H7 (cell line): ENCODE measurements around the gene MT1A. TPM values are rescaled to one million over a fixed set of nuclear protein-coding genes. Genes with fewer than 3 reads are reported as not detected.

Experiments
- DNase-seq: peaks from one replicate; pipeline ENCODE4 v3.0.0; 2012
- H3K27me3 ChIP-seq: 2 replicates; pipeline ENCODE4 v1.6.0; 2011; ENCODE audit warnings: mild to moderate bottlenecking, low read length; ENCODE audit not compliant: control insufficient read depth, insufficient read depth
- H3K36me3 ChIP-seq: replicated peaks from 2 replicates; pipeline ENCODE4 v1.5.1; 2011; ENCODE audit warnings: low read length; ENCODE audit not compliant: control insufficient read depth, insufficient read depth
- H3K4me3 ChIP-seq: 2 replicates; pipeline ENCODE4 v1.5.1; 2011; ENCODE audit warnings: low read depth, mild to moderate bottlenecking, control low read depth, low read length, moderate library complexity; ENCODE audit not compliant: insufficient read depth
- total RNA-seq: library from RNA; depleted of rRNA; stranded (reverse); fragments of >200 nt; shearing (Covaris generic); gene quantifications from 2 replicates; pipeline ENCODE4 v1.2.3, GENCODE V29; 2014

The MT1A gene
- total RNA-seq, 1 experiment from 2014 or later = 1.1 TPM

DNA sequence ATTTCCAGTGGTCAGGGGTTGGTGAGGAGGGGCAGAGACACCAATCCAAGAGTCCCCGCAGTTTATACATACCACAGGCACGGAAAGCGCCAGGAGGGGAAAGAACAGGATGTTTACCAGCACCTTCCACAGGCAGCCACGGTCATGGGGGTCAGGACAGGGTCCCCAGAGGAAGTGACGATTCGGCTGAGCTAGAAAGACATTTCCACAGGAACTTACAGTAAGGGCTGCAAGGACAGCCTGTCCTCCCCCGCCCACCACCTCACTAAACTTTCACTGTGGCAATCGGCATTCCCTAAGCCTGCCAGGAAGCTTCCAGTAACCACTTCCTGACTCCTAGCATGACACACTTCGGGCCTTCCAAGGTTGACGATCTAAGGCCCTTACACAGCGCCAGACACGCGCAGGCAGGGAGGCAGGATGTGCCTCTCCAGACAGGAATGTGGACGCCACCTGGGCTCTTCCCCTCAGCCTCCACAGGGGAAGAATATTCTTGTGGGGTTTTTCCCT, 31.3 kb upstream of the MT1A start:
- DNase-seq = no peak
- Histone ChIP-seq H3K27me3 (peaks cover 36% of the 10 kb centered on the region), H3K4me3 (no peak overlapping the region), H3K36me3 (no peaks in the 10 kb centered on the region)

DNA sequence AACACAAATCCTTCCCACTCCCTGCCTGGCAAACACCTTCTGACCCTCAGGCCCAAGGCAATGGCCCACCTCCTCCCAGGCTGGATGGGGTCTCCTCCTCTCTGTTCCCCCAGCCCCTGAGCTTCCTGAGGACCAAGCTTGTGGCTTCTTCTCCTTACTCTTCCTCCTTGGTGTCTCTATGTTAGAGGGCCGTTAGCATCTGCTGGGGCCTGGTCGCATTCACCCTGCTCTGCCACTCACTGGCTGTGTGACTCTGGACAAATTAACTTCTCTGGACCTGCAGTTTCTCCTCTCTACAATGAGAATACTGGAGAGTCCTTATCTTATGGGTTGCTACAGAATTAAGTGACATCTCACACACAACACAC, 30.8 kb upstream of the MT1A start:
- peaks cover 36% of the 10 kb centered on the region for H3K27me3 ChIP-seq
- no peak for DNase-seq
- H3K36me3 ChIP-seq = no peaks in the 10 kb centered on the region
- H3K4me3 ChIP-seq = no peak overlapping the region

DNA sequence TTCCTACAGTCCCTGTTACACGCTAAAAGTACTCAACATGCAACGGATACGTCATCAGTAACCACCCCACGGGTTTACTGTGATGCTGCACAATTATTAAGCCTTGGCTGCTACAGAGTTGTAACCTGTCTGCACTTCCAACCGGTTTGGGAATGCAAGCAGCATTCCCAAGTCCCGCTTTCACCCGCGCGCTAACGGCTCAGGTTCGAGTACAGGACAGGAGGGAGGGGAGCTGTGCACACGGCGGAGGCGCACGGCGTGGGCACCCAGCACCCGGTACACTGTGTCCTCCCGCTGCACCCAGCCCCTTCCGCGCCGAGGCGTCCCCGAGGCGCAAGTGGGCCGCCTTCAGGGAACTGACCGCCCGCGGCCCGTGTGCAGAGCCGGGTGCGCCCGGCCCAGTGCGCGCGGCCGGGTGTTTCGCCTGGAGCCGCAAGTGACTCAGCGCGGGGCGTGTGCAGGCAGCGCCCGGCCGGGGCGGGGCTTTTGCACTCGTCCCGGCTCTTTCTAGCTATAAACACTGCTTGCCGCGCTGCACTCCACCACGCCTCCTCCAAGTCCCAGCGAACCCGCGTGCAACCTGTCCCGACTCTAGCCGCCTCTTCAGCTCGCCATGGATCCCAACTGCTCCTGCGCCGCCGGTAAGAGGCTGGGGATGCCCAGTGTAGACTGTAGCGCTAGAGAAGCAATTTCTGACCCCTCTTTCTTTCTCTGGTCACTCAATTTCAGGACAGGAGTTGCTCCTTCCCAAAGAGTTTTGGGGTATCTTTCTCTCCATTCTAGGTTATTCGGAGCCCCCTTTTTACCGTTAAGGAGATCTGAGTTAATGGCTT, 30.2 kb upstream of the MT1A start, which contains the start of gene MT2A:
TSS of gene MT2A (plus strand) at position 542 of the 833 bp plus-strand sequence. CDS start at position 614, 72 bp downstream.
- H3K27me3 ChIP-seq = peaks cover 36% of the 10 kb centered on the region

DNA sequence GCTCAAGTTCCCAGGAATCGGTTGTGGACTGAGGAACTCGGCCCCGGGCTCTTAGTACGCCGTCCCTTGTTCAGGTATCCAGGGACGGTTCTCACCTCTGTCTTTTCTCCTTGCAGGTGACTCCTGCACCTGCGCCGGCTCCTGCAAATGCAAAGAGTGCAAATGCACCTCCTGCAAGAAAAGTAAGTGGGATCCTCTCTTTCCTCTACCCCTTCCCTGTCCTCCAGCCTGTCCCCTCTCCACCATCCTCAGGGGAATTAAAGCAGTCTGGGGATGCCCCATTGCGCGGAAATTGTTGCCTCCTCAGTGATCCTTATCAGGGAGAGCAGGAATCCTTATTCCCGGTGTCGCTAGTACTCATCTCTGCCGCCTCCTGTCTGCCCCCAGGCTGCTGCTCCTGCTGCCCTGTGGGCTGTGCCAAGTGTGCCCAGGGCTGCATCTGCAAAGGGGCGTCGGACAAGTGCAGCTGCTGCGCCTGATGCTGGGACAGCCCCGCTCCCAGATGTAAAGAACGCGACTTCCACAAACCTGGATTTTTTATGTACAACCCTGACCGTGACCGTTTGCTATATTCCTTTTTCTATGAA, 29.5 kb upstream of the MT1A start:
- DNase-seq = no peak
- H3K36me3 ChIP-seq = no peaks in the 10 kb centered on the region
- peak overlapping the region; percentile 38 for H3K4me3 ChIP-seq
- H3K27me3 ChIP-seq = peaks cover 36% of the 10 kb centered on the region

More for the DNA sequence above, 30.2 kb upstream of the MT1A start, which contains the start of gene MT2A:
- DNase-seq = peak; percentile 94
- H3K36me3 ChIP-seq = no peaks in the 10 kb centered on the region
- H3K4me3 ChIP-seq = peak within 1 kb of the TSS; percentile 38

DNA sequence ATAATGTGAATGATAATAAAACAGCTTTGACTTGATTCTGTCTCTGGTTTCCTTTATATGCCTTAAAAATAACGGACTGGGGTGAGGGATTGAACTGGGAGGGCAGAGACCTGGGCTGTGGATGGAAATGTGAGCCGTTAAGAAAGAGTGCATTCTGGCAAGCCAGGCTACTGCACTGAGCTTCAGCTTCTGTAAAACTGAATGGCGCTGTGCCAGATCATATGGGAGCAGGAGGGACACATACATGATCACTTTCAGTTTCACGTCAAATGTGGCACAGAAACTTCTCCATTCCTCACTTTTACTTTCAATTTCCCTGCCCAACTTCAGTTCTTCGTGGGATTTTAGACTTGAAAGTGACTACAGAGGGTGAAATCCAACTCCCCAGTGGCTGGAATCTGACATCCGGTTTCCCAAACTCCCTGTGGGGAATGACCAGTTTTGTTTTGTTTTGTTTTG, 29.0 kb upstream of the MT1A start:
- H3K36me3 ChIP-seq = no peaks in the 10 kb centered on the region
- H3K4me3 ChIP-seq = no peak overlapping the region; the same call in 1 of the 2 replicates
- DNase-seq = peak; percentile 59
- H3K27me3 ChIP-seq = peaks cover 38% of the 10 kb centered on the region

DNA sequence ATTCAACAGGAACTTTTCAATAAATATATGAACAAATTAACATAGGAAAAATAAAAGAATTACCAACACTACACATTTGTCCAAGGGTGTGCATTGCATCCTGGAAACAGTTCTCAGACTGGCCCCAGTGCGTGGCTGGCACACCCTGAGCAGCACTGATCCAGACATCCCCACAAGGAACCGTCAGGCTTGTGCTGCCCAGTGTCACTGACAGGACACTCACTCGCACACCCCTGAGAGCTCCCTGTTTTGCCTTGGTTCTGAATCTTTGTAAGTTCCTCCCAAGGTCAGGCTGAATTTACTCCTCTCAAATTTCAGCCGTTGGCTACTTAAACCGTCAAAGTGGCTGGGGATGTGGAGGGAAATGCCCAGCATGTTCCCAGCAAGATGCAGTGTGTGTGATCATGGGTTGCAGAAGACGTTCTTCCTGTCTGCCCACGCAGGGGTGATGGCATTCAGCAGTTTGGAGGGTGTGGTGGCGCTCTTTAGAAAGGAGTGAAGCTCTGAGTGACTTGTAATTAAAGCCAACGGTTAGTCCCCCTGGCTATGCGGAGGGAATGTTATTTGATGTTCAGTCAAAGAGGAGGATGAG, 28.4 kb upstream of the MT1A start:
- Histone ChIP-seq H3K27me3 (peaks cover 43% of the 10 kb centered on the region), H3K4me3 (no peak overlapping the region), H3K36me3 (no peaks in the 10 kb centered on the region)
- no peak for DNase-seq

DNA sequence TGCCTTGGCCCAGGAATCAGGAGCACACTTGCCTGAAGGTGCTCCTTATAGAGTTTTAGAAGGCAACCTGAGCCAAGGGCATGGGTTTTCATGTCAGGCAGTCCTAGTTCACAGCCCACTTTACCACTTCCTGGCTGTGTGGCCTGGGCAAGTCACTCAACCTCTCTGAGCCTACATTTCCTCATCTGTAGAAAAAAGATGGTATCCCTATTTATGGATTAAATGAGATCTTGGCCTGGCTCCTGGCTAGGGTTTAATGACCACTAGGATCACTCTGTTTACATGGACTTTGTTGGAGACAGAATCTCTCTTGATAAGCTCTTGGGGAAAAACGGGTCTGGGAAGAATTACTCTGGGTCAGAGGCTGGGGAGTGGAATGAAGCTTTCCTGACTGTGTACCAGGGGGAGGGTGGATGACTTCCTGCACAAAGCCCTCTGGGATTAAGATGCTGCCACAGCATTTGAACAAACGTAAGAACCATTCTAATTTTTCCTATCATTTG, 27.8 kb upstream of the MT1A start:
- Histone ChIP-seq H3K27me3 (peaks cover 44% of the 10 kb centered on the region), H3K4me3 (no peak overlapping the region), H3K36me3 (no peaks in the 10 kb centered on the region)
- no peak for DNase-seq

DNA sequence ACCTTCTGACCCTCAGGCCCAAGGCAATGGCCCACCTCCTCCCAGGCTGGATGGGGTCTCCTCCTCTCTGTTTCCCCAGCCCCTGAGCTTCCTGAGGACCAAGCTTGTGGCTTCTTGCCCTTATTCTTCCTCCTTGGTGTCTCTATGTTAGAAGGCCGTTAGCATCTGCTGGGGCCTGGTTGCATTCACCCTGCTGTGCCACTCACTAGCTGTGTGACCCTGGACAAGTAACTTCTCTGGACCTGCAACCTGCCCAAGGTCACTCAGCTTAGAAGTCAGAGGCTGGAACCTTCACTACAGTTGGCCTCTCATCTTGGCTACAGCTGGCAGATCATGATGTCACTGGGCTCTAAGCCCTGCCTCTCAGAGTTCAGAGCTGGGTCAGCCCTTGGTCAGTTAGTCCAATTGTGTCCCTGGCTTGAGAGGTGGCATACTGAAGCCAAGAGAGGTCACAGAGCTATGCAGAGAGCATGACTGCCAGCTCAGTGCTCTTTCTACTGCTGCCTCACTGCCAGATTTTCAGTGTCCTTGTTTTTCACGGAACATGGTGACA, 27.1 kb upstream of the MT1A start:
- peaks cover 49% of the 10 kb centered on the region for H3K27me3 ChIP-seq
- H3K36me3 ChIP-seq = no peaks in the 10 kb centered on the region
- no peak for DNase-seq
- no peak overlapping the region for H3K4me3 ChIP-seq

DNA sequence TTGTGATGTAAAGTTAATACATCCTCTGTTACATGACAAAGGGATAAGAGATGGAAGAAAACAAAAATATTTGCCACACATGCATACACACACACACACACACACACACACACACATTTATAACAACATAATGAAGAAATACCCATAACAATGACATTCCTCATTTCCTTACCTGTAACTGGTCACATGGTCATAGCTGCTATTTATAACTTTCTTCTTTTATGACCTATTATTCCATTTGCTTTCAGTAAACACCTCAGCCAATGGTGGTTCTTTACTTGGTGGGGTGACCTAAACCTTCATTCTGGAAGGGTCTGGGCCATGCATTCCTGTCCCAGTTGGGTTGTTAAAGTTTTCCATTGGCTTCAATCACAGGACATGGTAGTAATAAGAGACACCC, 24.8 kb upstream of the MT1A start:
- peaks cover 63% of the 10 kb centered on the region for H3K27me3 ChIP-seq
- H3K4me3 ChIP-seq = no peak overlapping the region
- DNase-seq = no peak
- no peaks in the 10 kb centered on the region for H3K36me3 ChIP-seq

DNA sequence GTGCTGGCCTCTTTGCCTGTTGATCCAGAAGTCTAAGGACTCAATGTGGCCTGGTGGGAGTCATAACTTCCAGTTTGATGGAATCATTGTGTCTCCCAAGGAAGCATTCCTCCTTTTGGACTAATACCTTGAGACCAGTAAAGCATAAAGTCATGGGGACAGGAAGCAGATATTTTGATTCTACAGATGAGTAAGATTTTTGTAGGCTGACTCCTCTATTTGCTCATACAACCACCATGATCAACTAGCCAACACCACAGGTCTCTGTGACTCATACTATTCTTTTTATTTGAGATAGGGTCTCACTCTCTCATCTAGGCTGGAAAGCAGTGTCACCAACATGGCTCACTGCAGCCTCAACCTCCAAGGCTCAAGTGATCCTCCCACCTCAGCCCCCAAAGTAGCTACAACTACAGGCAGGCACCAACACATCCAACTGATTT, 23.9 kb upstream of the MT1A start:
- DNase-seq = no peak
- peaks cover 63% of the 10 kb centered on the region for H3K27me3 ChIP-seq

DNA sequence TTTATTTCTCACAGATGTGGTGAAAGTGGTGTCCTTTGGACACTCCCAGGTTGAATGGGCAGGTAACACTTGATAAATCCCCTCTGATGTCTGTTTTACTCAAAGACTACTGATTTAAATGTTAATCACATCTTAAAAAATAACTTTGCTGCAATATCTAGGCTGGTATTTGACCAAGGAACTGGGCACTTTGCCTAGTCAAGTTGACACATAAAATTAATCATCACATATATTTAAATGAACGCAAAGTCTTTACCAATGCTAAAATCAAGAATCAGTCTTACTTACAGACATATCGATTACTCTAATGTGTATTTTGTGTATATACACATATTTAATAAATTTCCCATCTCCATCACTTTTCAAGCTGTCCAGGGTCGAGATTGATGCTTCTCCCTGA, 23.1 kb upstream of the MT1A start:
- no peak for DNase-seq
- no peak overlapping the region for H3K4me3 ChIP-seq
- H3K36me3 ChIP-seq = no peaks in the 10 kb centered on the region
- peaks cover 60% of the 10 kb centered on the region for H3K27me3 ChIP-seq

More for the DNA sequence above, 23.9 kb upstream of the MT1A start:
- Histone ChIP-seq H3K4me3 (no peak overlapping the region), H3K36me3 (no peaks in the 10 kb centered on the region)

DNA sequence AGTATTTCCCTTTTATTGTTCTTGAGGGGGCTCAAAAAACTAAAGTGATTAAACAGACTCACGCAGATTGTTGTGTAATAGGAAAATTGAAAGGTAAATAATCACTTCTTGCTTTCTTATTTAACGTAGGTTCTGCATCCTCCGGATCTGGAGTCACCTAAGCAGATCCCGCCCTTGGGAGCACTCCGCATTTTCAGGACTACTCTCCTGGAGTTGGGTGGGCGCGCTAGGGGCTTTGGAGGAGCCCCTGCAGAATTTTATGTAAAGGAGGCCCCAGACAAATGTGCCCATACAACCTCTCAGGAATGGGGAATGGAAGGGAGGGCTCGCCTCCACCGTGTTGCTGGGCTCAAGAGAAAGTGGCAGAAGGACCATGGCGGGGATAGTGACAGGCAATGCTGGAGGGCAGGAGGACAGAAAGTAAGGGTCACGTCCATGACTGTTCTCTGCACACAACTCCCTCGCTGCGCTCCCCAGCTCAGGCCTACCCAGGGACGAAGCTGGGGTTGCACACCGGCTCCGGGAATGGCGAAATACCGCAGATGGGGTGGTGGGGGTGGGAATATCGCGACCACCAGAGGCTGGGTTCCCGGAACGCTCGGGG, 21.8 kb upstream of the MT1A start:
- no peak for DNase-seq
- Histone ChIP-seq H3K27me3 (peaks cover 50% of the 10 kb centered on the region), H3K36me3 (no peaks in the 10 kb centered on the region), H3K4me3 (peak overlapping the region; percentile 53)

DNA sequence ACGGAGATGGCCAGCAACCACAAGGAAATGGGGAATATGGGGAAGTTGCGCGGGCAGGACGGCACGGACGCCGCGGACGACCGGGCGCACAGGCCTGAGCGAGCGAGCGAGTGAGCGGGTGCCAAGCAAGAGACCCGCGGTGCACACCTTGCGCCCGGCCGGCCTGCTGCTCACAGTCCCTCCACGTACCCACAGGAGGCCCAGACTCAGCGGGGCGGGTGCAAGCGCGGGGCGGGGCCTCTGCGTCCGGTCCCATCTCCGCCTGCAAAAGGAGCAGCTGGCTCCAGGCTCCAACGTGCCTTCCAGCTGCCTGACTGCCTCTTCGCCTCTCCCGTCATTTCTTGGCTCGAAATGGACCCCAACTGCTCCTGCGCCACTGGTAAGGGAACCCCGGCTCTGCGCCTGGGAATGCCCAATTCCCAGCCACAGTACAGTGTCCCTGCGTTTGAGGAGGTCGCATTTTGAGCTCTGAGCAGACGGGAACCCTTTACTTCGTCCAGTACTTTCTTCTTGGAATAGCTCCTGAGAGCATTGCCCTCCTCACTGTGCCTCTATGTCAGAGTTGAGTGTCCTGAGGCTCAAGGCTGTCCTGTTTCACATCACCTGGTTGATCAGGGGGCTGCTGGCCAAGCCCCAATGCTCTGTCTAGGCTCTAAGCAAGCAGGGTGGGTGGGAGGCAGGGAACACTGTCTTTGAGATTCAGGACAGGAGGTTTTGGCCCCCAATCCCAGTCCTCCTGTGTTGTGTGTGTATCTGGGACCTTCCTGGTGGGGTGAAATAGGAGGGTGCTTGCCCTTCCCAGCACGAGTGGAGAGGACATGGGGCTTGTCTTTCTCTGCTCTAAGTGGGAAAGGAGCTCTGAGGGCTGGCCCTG, 21.0 kb upstream of the MT1A start:
- peaks cover 50% of the 10 kb centered on the region for H3K27me3 ChIP-seq
- peak overlapping the region; percentile 53 for H3K4me3 ChIP-seq
- H3K36me3 ChIP-seq = no peaks in the 10 kb centered on the region
- DNase-seq = peak; percentile 74
